T-helper 2 cell treated with Interferon-gamma antibody and Interleukin-4, amounts not matched to agents 5 μg/mL and 100 μg/mL, for 36 hours (primary cell): ENCODE measurements around the gene STARD3.
A peak's percentile ranks its signal among the peaks of the same experiment; 100 is the strongest.

Source experiments
- DNase-seq: peaks from one replicate; pipeline ENCODE4 v3.0.0; 2021; ENCODE audit warnings: low spot score
- H3K27ac Mint-ChIP-seq: one replicate; pipeline ENCODE4 v1.8.0; 2021; ENCODE audit warnings: mild to moderate bottlenecking, mixed read lengths
- H3K27me3 Mint-ChIP-seq: one replicate; pipeline ENCODE4 v1.8.0; 2021; ENCODE audit warnings: low read depth, mixed read lengths
- H3K36me3 Mint-ChIP-seq: one replicate; pipeline ENCODE4 v1.8.0; 2021; ENCODE audit warnings: low read depth, mixed read lengths
- H3K4me1 Mint-ChIP-seq: one replicate; pipeline ENCODE4 v1.8.0; 2021; ENCODE audit warnings: low read depth, mixed read lengths
- H3K4me3 Mint-ChIP-seq: one replicate; pipeline ENCODE4 v1.8.0; 2022; ENCODE audit warnings: mild to moderate bottlenecking, moderate library complexity, mixed read lengths
- H3K9me3 Mint-ChIP-seq: one replicate; pipeline ENCODE4 v1.8.0; 2021; ENCODE audit warnings: mixed read lengths

The STARD3 gene

GRCh38 chr17:39669897-39670735, 33.2 kb downstream of the STARD3 start:
- Mint-ChIP-seq H3K4me3 (no peak overlapping the region), H3K9me3 (no peaks in the 10 kb centered on the region), H3K27ac (no peak overlapping the region), H3K36me3 (no peaks in the 10 kb centered on the region), H3K27me3 (peaks cover 31% of the 10 kb centered on the region), H3K4me1 (peaks cover 7% of the 10 kb centered on the region)
- DNase-seq = no peak

- no peak overlapping the region for H3K4me3 Mint-ChIP-seq
- peaks cover 11% of the 10 kb centered on the region for H3K4me1 Mint-ChIP-seq
- no peaks in the 10 kb centered on the region for H3K9me3 Mint-ChIP-seq
- no peak overlapping the region for H3K27ac Mint-ChIP-seq
- H3K36me3 Mint-ChIP-seq = no peaks in the 10 kb centered on the region
- DNase-seq = no peak
- peaks cover 29% of the 10 kb centered on the region for H3K27me3 Mint-ChIP-seq
Measured at GRCh38 chr17:39670746-39671145, 33.8 kb downstream of the STARD3 start.

GRCh38 chr17:39671651-39672521, 34.9 kb downstream of the STARD3 start:
- H3K27ac Mint-ChIP-seq = no peak overlapping the region
- H3K9me3 Mint-ChIP-seq = no peaks in the 10 kb centered on the region
- peaks cover 21% of the 10 kb centered on the region for H3K4me1 Mint-ChIP-seq
- peaks cover 20% of the 10 kb centered on the region for H3K27me3 Mint-ChIP-seq
- H3K4me3 Mint-ChIP-seq = no peak overlapping the region
- DNase-seq = no peak
- no peaks in the 10 kb centered on the region for H3K36me3 Mint-ChIP-seq

GRCh38 chr17:39672522-39673334, 35.8 kb downstream of the STARD3 start:
- no peak overlapping the region for H3K27ac Mint-ChIP-seq
- peaks cover 28% of the 10 kb centered on the region for H3K4me1 Mint-ChIP-seq
- peaks cover 18% of the 10 kb centered on the region for H3K27me3 Mint-ChIP-seq
- no peaks in the 10 kb centered on the region for H3K9me3 Mint-ChIP-seq
- no peaks in the 10 kb centered on the region for H3K36me3 Mint-ChIP-seq
- no peak for DNase-seq
- H3K4me3 Mint-ChIP-seq = no peak overlapping the region

- no peak overlapping the region for H3K4me3 Mint-ChIP-seq
- peak overlapping the region; percentile 3 for H3K27ac Mint-ChIP-seq
- no peak for DNase-seq
- H3K4me1 Mint-ChIP-seq = peaks cover 34% of the 10 kb centered on the region
- H3K9me3 Mint-ChIP-seq = no peaks in the 10 kb centered on the region
- peaks cover 3% of the 10 kb centered on the region for H3K36me3 Mint-ChIP-seq
- H3K27me3 Mint-ChIP-seq = peaks cover 13% of the 10 kb centered on the region
Measured at GRCh38 chr17:39673335-39674081, 36.6 kb downstream of the STARD3 start.

- Mint-ChIP-seq H3K9me3 (no peaks in the 10 kb centered on the region), H3K4me1 (peaks cover 38% of the 10 kb centered on the region), H3K27ac (no peak overlapping the region), H3K36me3 (peaks cover 7% of the 10 kb centered on the region), H3K27me3 (peaks cover 8% of the 10 kb centered on the region), H3K4me3 (no peak overlapping the region)
- DNase-seq = no peak
Measured at GRCh38 chr17:39674179-39674578, 37.2 kb downstream of the STARD3 start.

GRCh38 chr17:39674702-39675389, 37.9 kb downstream of the STARD3 start:
- Mint-ChIP-seq H3K9me3 (no peaks in the 10 kb centered on the region), H3K4me1 (peaks cover 45% of the 10 kb centered on the region), H3K36me3 (peaks cover 13% of the 10 kb centered on the region), H3K4me3 (no peak overlapping the region), H3K27ac (no peak overlapping the region), H3K27me3 (peaks cover 4% of the 10 kb centered on the region)
- DNase-seq = no peak

- Mint-ChIP-seq H3K4me3 (peak overlapping the region; percentile 43), H3K27me3 (peaks cover 1% of the 10 kb centered on the region), H3K9me3 (no peaks in the 10 kb centered on the region), H3K4me1 (peaks cover 47% of the 10 kb centered on the region), H3K36me3 (peaks cover 13% of the 10 kb centered on the region), H3K27ac (peak overlapping the region; percentile 79)
- DNase-seq = no peak
Measured at GRCh38 chr17:39675390-39676082, 38.6 kb downstream of the STARD3 start.

GRCh38 chr17:39676198-39676819, 39.4 kb downstream of the STARD3 start:
- Mint-ChIP-seq H3K9me3 (no peaks in the 10 kb centered on the region), H3K27me3 (no peaks in the 10 kb centered on the region), H3K27ac (peak overlapping the region; percentile 79), H3K36me3 (peaks cover 13% of the 10 kb centered on the region), H3K4me3 (peak overlapping the region; percentile 43), H3K4me1 (peaks cover 49% of the 10 kb centered on the region)
- peak; percentile 38 for DNase-seq

GRCh38 chr17:39677072-39677471, 40.1 kb downstream of the STARD3 start:
- Mint-ChIP-seq H3K4me1 (peaks cover 46% of the 10 kb centered on the region), H3K4me3 (no peak overlapping the region), H3K9me3 (no peaks in the 10 kb centered on the region), H3K27me3 (no peaks in the 10 kb centered on the region), H3K36me3 (peaks cover 13% of the 10 kb centered on the region), H3K27ac (peak overlapping the region; percentile 63)
- no peak for DNase-seq

- Mint-ChIP-seq H3K9me3 (no peaks in the 10 kb centered on the region), H3K4me1 (peaks cover 46% of the 10 kb centered on the region), H3K4me3 (no peak overlapping the region), H3K36me3 (peaks cover 19% of the 10 kb centered on the region), H3K27me3 (no peaks in the 10 kb centered on the region), H3K27ac (peak overlapping the region; percentile 63)
- DNase-seq = no peak
Measured at GRCh38 chr17:39677542-39678339, 40.8 kb downstream of the STARD3 start.
